Adipocyte (in vitro differentiated cells): ENCODE results near the gene HCN1.

Source experiments
- DNase-seq: peaks from one replicate; pipeline ENCODE4 v3.0.0-alpha.2; 2015; ENCODE audit warnings: low read depth
- H3K27me3 ChIP-seq: replicated peaks from 2 replicates; pipeline ENCODE4 v1.7.0; 2013; ENCODE audit warnings: mild to moderate bottlenecking, low read length, moderate library complexity; ENCODE audit not compliant: control insufficient read depth, insufficient read depth
- H3K36me3 ChIP-seq: 2 replicates; pipeline ENCODE4 v1.7.0; 2013; ENCODE audit warnings: low read length, mild to moderate bottlenecking, moderate library complexity; ENCODE audit not compliant: control insufficient read depth, insufficient read depth, severe bottlenecking
- H3K4me1 ChIP-seq: 2 replicates; pipeline ENCODE4 v1.7.0; 2013; ENCODE audit warnings: mild to moderate bottlenecking, low read length, moderate library complexity; ENCODE audit not compliant: control insufficient read depth, insufficient read depth
- H3K4me3 ChIP-seq: 2 replicates; pipeline ENCODE4 v1.7.0; 2013; ENCODE audit warnings: mild to moderate bottlenecking, low read length, moderate library complexity
- H3K9ac ChIP-seq: 2 replicates; pipeline ENCODE4 v1.7.0; 2013; ENCODE audit warnings: mild to moderate bottlenecking, low read length, moderate library complexity
- H3K9me3 ChIP-seq: 2 replicates; pipeline ENCODE4 v1.7.0; 2013; ENCODE audit warnings: mild to moderate bottlenecking, low read length, moderate library complexity; ENCODE audit not compliant: control insufficient read depth

The HCN1 gene

GRCh38 chr5:45686620-45687019 lies 9.6 kb downstream of the HCN1 start:
- Histone ChIP-seq H3K9me3 (no peaks in the 10 kb centered on the region), H3K9ac (no peak overlapping the region), H3K27me3 (no peaks in the 10 kb centered on the region), H3K36me3 (no peaks in the 10 kb centered on the region), H3K4me3 (no peak overlapping the region), H3K4me1 (no peaks in the 10 kb centered on the region)
- no peak for DNase-seq

- Histone ChIP-seq H3K4me1 (no peaks in the 10 kb centered on the region), H3K9me3 (no peaks in the 10 kb centered on the region), H3K4me3 (no peak overlapping the region), H3K27me3 (no peaks in the 10 kb centered on the region), H3K9ac (no peak overlapping the region), H3K36me3 (no peaks in the 10 kb centered on the region)
- DNase-seq = no peak
These were observed 12.1 kb downstream of the HCN1 start for GRCh38 chr5:45684118-45684517.

GRCh38 chr5:45680950-45681349 lies 15.2 kb downstream of the HCN1 start:
- no peak for DNase-seq

GRCh38 chr5:45677524-45677923 lies 18.7 kb downstream of the HCN1 start:
- no peaks in the 10 kb centered on the region for H3K4me1 ChIP-seq
- no peak for DNase-seq
- no peaks in the 10 kb centered on the region for H3K36me3 ChIP-seq
- no peaks in the 10 kb centered on the region for H3K9me3 ChIP-seq
- H3K9ac ChIP-seq = no peak overlapping the region
- no peak overlapping the region for H3K4me3 ChIP-seq
- no peaks in the 10 kb centered on the region for H3K27me3 ChIP-seq

More at GRCh38 chr5:45680950-45681349, 15.2 kb downstream of the HCN1 start:
- no peaks in the 10 kb centered on the region for H3K9me3 ChIP-seq
- no peak overlapping the region for H3K4me3 ChIP-seq
- no peak overlapping the region for H3K9ac ChIP-seq
- no peaks in the 10 kb centered on the region for H3K4me1 ChIP-seq
- no peaks in the 10 kb centered on the region for H3K27me3 ChIP-seq
- no peaks in the 10 kb centered on the region for H3K36me3 ChIP-seq

GRCh38 chr5:45672271-45672670 lies 23.9 kb downstream of the HCN1 start:
- Histone ChIP-seq H3K9me3 (no peaks in the 10 kb centered on the region), H3K4me1 (no peaks in the 10 kb centered on the region), H3K9ac (no peak overlapping the region), H3K36me3 (no peaks in the 10 kb centered on the region), H3K4me3 (no peak overlapping the region), H3K27me3 (no peaks in the 10 kb centered on the region)
- no peak for DNase-seq

- no peak overlapping the region for H3K4me3 ChIP-seq
- DNase-seq = no peak
- H3K36me3 ChIP-seq = no peaks in the 10 kb centered on the region
- no peak overlapping the region for H3K9ac ChIP-seq
- H3K4me1 ChIP-seq = no peaks in the 10 kb centered on the region
- no peaks in the 10 kb centered on the region for H3K27me3 ChIP-seq
- no peaks in the 10 kb centered on the region for H3K9me3 ChIP-seq
These were observed 47.4 kb downstream of the HCN1 start for GRCh38 chr5:45648744-45649143.

- H3K9me3 ChIP-seq = no peaks in the 10 kb centered on the region
- no peak overlapping the region for H3K9ac ChIP-seq
- H3K27me3 ChIP-seq = no peaks in the 10 kb centered on the region
- DNase-seq = no peak
- H3K4me1 ChIP-seq = no peaks in the 10 kb centered on the region
- no peak overlapping the region for H3K4me3 ChIP-seq
- no peaks in the 10 kb centered on the region for H3K36me3 ChIP-seq
These were observed 53.1 kb downstream of the HCN1 start for GRCh38 chr5:45643056-45643455.

- H3K9ac ChIP-seq = no peak overlapping the region
- H3K4me1 ChIP-seq = no peaks in the 10 kb centered on the region
These were observed 53.8 kb downstream of the HCN1 start for GRCh38 chr5:45642370-45642769.

GRCh38 chr5:45639040-45639439 lies 57.1 kb downstream of the HCN1 start:
- H3K27me3 ChIP-seq = no peaks in the 10 kb centered on the region
- DNase-seq = no peak
- no peaks in the 10 kb centered on the region for H3K4me1 ChIP-seq

More at GRCh38 chr5:45642370-45642769, 53.8 kb downstream of the HCN1 start:
- no peak overlapping the region for H3K4me3 ChIP-seq
- no peaks in the 10 kb centered on the region for H3K27me3 ChIP-seq
- no peaks in the 10 kb centered on the region for H3K9me3 ChIP-seq
- H3K36me3 ChIP-seq = no peaks in the 10 kb centered on the region
- no peak for DNase-seq

GRCh38 chr5:45627076-45627656 lies 69.0 kb downstream of the HCN1 start:
- no peak for DNase-seq
- Histone ChIP-seq H3K9ac (no peak overlapping the region), H3K4me1 (no peaks in the 10 kb centered on the region)

More at GRCh38 chr5:45639040-45639439, 57.1 kb downstream of the HCN1 start:
- Histone ChIP-seq H3K36me3 (no peaks in the 10 kb centered on the region), H3K9me3 (no peaks in the 10 kb centered on the region), H3K9ac (no peak overlapping the region), H3K4me3 (no peak overlapping the region)

GRCh38 chr5:45623832-45624231 lies 72.3 kb downstream of the HCN1 start:
- Histone ChIP-seq H3K4me3 (no peak overlapping the region), H3K4me1 (no peaks in the 10 kb centered on the region), H3K36me3 (no peaks in the 10 kb centered on the region), H3K9ac (no peak overlapping the region), H3K9me3 (no peaks in the 10 kb centered on the region), H3K27me3 (no peaks in the 10 kb centered on the region)
- no peak for DNase-seq

More at GRCh38 chr5:45627076-45627656, 69.0 kb downstream of the HCN1 start:
- no peaks in the 10 kb centered on the region for H3K27me3 ChIP-seq
- no peaks in the 10 kb centered on the region for H3K9me3 ChIP-seq
- H3K36me3 ChIP-seq = no peaks in the 10 kb centered on the region
- H3K4me3 ChIP-seq = no peak overlapping the region

- H3K4me1 ChIP-seq = no peaks in the 10 kb centered on the region
- H3K27me3 ChIP-seq = no peaks in the 10 kb centered on the region
- H3K9me3 ChIP-seq = no peaks in the 10 kb centered on the region
- no peaks in the 10 kb centered on the region for H3K36me3 ChIP-seq
- H3K4me3 ChIP-seq = no peak overlapping the region
- no peak overlapping the region for H3K9ac ChIP-seq
- no peak for DNase-seq
These were observed 73.8 kb downstream of the HCN1 start for GRCh38 chr5:45622365-45622764.
